Uterus (tissue), 4 donors: ENCODE measurements around the gene ADAMTS1. TPM values are rescaled to one million over a fixed set of nuclear protein-coding genes. Genes with fewer than 3 reads are reported as not detected.

Experiments
- DNase-seq, 2 donors: peaks; one replicate each; pipeline ENCODE4 v3.0.0-alpha.2; 2019 to 2020
- H3K27ac ChIP-seq, 2 donors: fragments of 200-600 bp; sonication (generic); 1 replicate in 1 of 2; 2 replicates in 1 of 2; pipeline ENCODE4 v1.5.1; 2016 to 2018
- H3K27me3 ChIP-seq, 2 donors: fragments of 200-600 bp; sonication (generic); one replicate each; pipeline ENCODE4 v1.5.1; 2018 to 2019; ENCODE audit warnings: control low read depth in 1 of 2
- H3K36me3 ChIP-seq, 2 donors: fragments of 200-600 bp; sonication (generic); one replicate each; pipeline ENCODE4 v1.5.1; 2019; ENCODE audit warnings: control low read depth in 1 of 2
- H3K4me1 ChIP-seq, 2 donors: fragments of 200-600 bp; sonication (generic); one replicate each; pipeline ENCODE4 v1.5.1; 2018 to 2019; ENCODE audit warnings: control low read depth in 1 of 2
- H3K4me3 ChIP-seq, 2 donors: fragments of 200-600 bp; sonication (generic); 1 replicate in 1 of 2; 2 replicates in 1 of 2; pipeline ENCODE4 v1.5.1; 2018 to 2019; ENCODE audit warnings: mild to moderate bottlenecking in 1 of 2
- H3K9me3 ChIP-seq, 2 donors: fragments of 200-600 bp; sonication (generic); one replicate each; pipeline ENCODE4 v1.5.1; 2019; ENCODE audit warnings: control low read depth in 1 of 2
- CTCF ChIP-seq, 4 experiments: fragments of 200-600 bp in 2 of 4; fragments of 450-650 bp in 2 of 4; sonication (generic) in 2 of 4; IDR thresholded peaks; one replicate each; pipeline ENCODE4 v1.5.1; 2016 to 2019; ENCODE audit warnings: antibody characterized with exemption in 4 of 4, mild to moderate bottlenecking in 2 of 4, moderate library complexity in 1 of 4
- POLR2A ChIP-seq, 2 donors: fragments of 450-650 bp; IDR thresholded peaks; one replicate each; pipeline ENCODE4 v1.6.1; 2016; ENCODE audit warnings: antibody characterized with exemption in 2 of 2, mild to moderate bottlenecking in 1 of 2, moderate library complexity in 1 of 2
- intact Hi-C: fragments of 100-400 bp; cut with DNase I; formaldehyde crosslinking; loops from one replicate; pipeline ENCODE4 v1.15.1; 2023; ENCODE audit warnings: low total_unique reads
- total RNA-seq, 4 donors: library from RNA; depleted of rRNA in 3 of 4; stranded (reverse); fragments of >200 nt in 3 of 4; gene quantifications; one replicate each; pipeline versions ENCODE4 v1.1.0 to v1.2.4, GENCODE V29; 2014 to 2023
- donor health status: DM: yes; HTN: yes; CAD: no.

The ADAMTS1 gene
- total RNA-seq, 4 donors from 2014 or later = 96.8 to 210 (median 164) TPM

DNA sequence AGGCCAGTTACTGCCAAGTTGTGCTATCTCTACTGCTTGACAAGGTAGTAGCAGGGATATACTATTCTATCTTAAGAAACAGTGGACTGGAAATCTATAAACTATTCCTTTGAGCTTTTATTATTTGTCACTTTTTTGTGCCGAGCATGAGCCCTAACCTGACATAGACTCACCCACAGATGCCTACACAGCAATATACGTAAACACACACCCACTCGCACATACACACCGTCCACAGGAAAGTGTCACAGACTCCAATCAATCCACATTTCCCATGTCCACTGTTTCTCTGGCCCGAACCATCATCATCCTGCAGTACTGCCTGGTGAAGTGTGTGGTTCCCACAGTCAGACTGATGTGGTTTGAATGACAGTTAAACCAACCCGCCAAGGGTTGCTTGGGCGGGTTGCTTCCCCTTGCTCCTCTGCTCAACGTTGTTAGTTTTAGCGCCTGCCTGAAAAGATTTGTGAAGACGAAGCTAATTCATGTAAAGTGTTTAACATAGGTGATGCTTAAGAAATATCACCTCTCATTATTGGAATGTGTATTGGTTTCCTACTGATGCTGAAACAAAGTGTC lies 47.2 kb downstream of the ADAMTS1 start:
- peak overlapping the region; percentile 89 to 93 for H3K27ac ChIP-seq
- intact Hi-C loops = no loop called here
- TF ChIP-seq POLR2A (IDR thresholded peaks at IDR 0.05) = no peak
- TF ChIP-seq CTCF (IDR thresholded peaks at IDR 0.05) = no peak

GRCh38 chr21:26795866-26796329 lies 49.3 kb downstream of the ADAMTS1 start:
- Histone ChIP-seq H3K27ac (peak overlapping the region; percentile 89 to 93), H3K27me3 (no peaks in the 10 kb centered on the region), H3K4me3 (no peak overlapping the region), H3K4me1 (peaks cover 3 to 7% of the 10 kb centered on the region in 2 donors), H3K36me3 (no peaks in the 10 kb centered on the region), H3K9me3 (no peaks in the 10 kb centered on the region)
- peak; percentile 80 to 97 for DNase-seq
- TF ChIP-seq POLR2A (IDR thresholded peaks at IDR 0.05) = peak; percentile 31 to 41
- no peak for TF ChIP-seq CTCF (IDR thresholded peaks at IDR 0.05)
- intact Hi-C loops = no loop called here

More for the DNA sequence above, 47.2 kb downstream of the ADAMTS1 start:
- Histone ChIP-seq H3K27me3 (no peaks in the 10 kb centered on the region), H3K4me1 (peaks cover 7 to 11% of the 10 kb centered on the region in 2 donors), H3K36me3 (no peaks in the 10 kb centered on the region), H3K4me3 (no peak overlapping the region), H3K9me3 (no peaks in the 10 kb centered on the region)
- no peak for DNase-seq

- no peaks in the 10 kb centered on the region for H3K9me3 ChIP-seq
- H3K36me3 ChIP-seq = no peaks in the 10 kb centered on the region
- H3K4me1 ChIP-seq = peaks cover 3 to 7% of the 10 kb centered on the region in 2 donors
- TF ChIP-seq CTCF (IDR thresholded peaks at IDR 0.05) = no peak
- TF ChIP-seq POLR2A (IDR thresholded peaks at IDR 0.05) = no peak
- no peak for DNase-seq
- H3K4me3 ChIP-seq = no peak overlapping the region
- H3K27me3 ChIP-seq = no peaks in the 10 kb centered on the region
- intact Hi-C loops = no loop called here
- peak overlapping the region; percentile 89 to 93 for H3K27ac ChIP-seq
Observed at GRCh38 chr21:26795412-26795805, 49.8 kb downstream of the ADAMTS1 start.

- TF ChIP-seq POLR2A (IDR thresholded peaks at IDR 0.05) (no peak), CTCF (IDR thresholded peaks at IDR 0.05) (no peak)
Observed at GRCh38 chr21:26794597-26795411, 50.4 kb downstream of the ADAMTS1 start.

GRCh38 chr21:26790296-26790695 lies 54.9 kb downstream of the ADAMTS1 start:
- TF ChIP-seq POLR2A (IDR thresholded peaks at IDR 0.05) = no peak
- TF ChIP-seq CTCF (IDR thresholded peaks at IDR 0.05) = no peak
- no peaks in the 10 kb centered on the region for H3K36me3 ChIP-seq
- intact Hi-C loops = no loop called here
- no peaks in the 10 kb centered on the region for H3K27me3 ChIP-seq
- no peaks in the 10 kb centered on the region for H3K4me1 ChIP-seq
- no peaks in the 10 kb centered on the region for H3K9me3 ChIP-seq
- no peak overlapping the region for H3K4me3 ChIP-seq
- peak overlapping the region in 1 of 2 donors; percentile 73 for H3K27ac ChIP-seq
- DNase-seq = no peak

More at GRCh38 chr21:26794597-26795411, 50.4 kb downstream of the ADAMTS1 start:
- peaks cover 1 to 3% of the 10 kb centered on the region in 2 donors for H3K4me1 ChIP-seq
- peak overlapping the region; percentile 89 to 93 for H3K27ac ChIP-seq
- intact Hi-C loops = no loop called here
- no peaks in the 10 kb centered on the region for H3K36me3 ChIP-seq
- no peak overlapping the region for H3K4me3 ChIP-seq
- no peak for DNase-seq
- H3K27me3 ChIP-seq = no peaks in the 10 kb centered on the region
- H3K9me3 ChIP-seq = no peaks in the 10 kb centered on the region
